SK-N-SH treated with all-trans-retinoic acid at 6 μM for 48 hours (cell line): ENCODE data around the gene KIF15.

Experiments
- ATAC-seq: fragments of 200-7000 bp; cut with Tn5 transposase; 3 replicates; pipeline ENCODE4 v1.9.1; 2020; ENCODE audit warnings: mild to moderate bottlenecking, moderate library complexity
- ARNTL ChIP-seq: fragments of 450-650 bp; formaldehyde crosslinking; IDR thresholded peaks from 2 replicates; pipeline ENCODE4 v1.5.0; 2020; ENCODE audit warnings: low read depth, mild to moderate bottlenecking, moderate library complexity, borderline replicate concordance
- BACH2 ChIP-seq: fragments of 250-450 bp; sonication (Bioruptor Pico); IDR thresholded peaks from 2 replicates; pipeline ENCODE4 v1.9.0; 2021; ENCODE audit warnings: mild to moderate bottlenecking, borderline replicate concordance
- CSDC2 ChIP-seq: fragments of 250-450 bp; sonication (Bioruptor Pico); IDR thresholded peaks from 2 replicates; pipeline ENCODE4 v1.5.0; 2020; ENCODE audit warnings: mild to moderate bottlenecking, moderate library complexity
- ESRRG ChIP-seq: fragments of 250-450 bp; sonication (Bioruptor Pico); IDR thresholded peaks from 2 replicates; pipeline ENCODE4 v1.6.1; 2021; ENCODE audit warnings: mild to moderate bottlenecking
- GLIS3 ChIP-seq: fragments of 250-450 bp; sonication (Bioruptor Pico); IDR thresholded peaks from 2 replicates; pipeline ENCODE4 v1.5.0; 2020; ENCODE audit warnings: mild to moderate bottlenecking, moderate library complexity
- ISL1 ChIP-seq: fragments of 250-450 bp; sonication (Bioruptor Pico); IDR thresholded peaks from 2 replicates; pipeline ENCODE4 v2.1.2; 2022; ENCODE audit warnings: mild to moderate bottlenecking, moderate library complexity
- OSR1 ChIP-seq: fragments of 250-450 bp; sonication (Bioruptor Pico); IDR thresholded peaks from 2 replicates; pipeline ENCODE4 v1.8.0; 2022; ENCODE audit warnings: moderate library complexity, mild to moderate bottlenecking, inconsistent platforms
- PATZ1 ChIP-seq: fragments of 250-450 bp; sonication (Bioruptor Pico); IDR thresholded peaks from 2 replicates; pipeline ENCODE4 v1.8.0; 2020; ENCODE audit warnings: mild to moderate bottlenecking, moderate library complexity, borderline replicate concordance
- PPARA ChIP-seq: fragments of 250-450 bp; sonication (Bioruptor Pico); IDR thresholded peaks from 2 replicates; pipeline ENCODE4 v1.5.0; 2020; ENCODE audit warnings: mild to moderate bottlenecking, borderline replicate concordance
- RARB ChIP-seq: fragments of 250-450 bp; sonication (Bioruptor Pico); IDR thresholded peaks from 2 replicates; pipeline ENCODE4 v1.8.0; 2021; ENCODE audit warnings: mild to moderate bottlenecking, moderate library complexity
- TCF4 ChIP-seq: fragments of 250-450 bp; sonication (Bioruptor Pico); IDR thresholded peaks from 2 replicates; pipeline ENCODE4 v1.8.0; 2021; ENCODE audit warnings: mild to moderate bottlenecking, moderate library complexity, borderline replicate concordance
- TSHZ2 ChIP-seq: fragments of 250-450 bp; sonication (Bioruptor Pico); IDR thresholded peaks from 2 replicates; pipeline ENCODE4 v1.5.0; 2020; ENCODE audit warnings: mild to moderate bottlenecking, moderate library complexity
- ZFP3 ChIP-seq: fragments of 250-450 bp; sonication (Bioruptor Pico); IDR thresholded peaks from 2 replicates; pipeline ENCODE4 v1.5.0; 2020; ENCODE audit warnings: mild to moderate bottlenecking, moderate library complexity
- ZFP30 ChIP-seq: fragments of 450-650 bp; formaldehyde crosslinking; IDR thresholded peaks from 2 replicates; pipeline ENCODE4 v1.5.0; 2022; ENCODE audit warnings: mild to moderate bottlenecking, moderate library complexity
- ZNF565 ChIP-seq: fragments of 450-650 bp; formaldehyde crosslinking; conservative IDR thresholded peaks from 2 replicates; pipeline ENCODE4 v1.5.0; 2020; ENCODE audit warnings: low read depth, mild to moderate bottlenecking, moderate library complexity
- ZNF70 ChIP-seq: fragments of 450-650 bp; formaldehyde crosslinking; IDR thresholded peaks from 2 replicates; pipeline ENCODE4 v1.5.0; 2020; ENCODE audit warnings: mild to moderate bottlenecking, moderate library complexity
- ZNF8 ChIP-seq: fragments of 450-650 bp; formaldehyde crosslinking; IDR thresholded peaks from 2 replicates; pipeline ENCODE4 v1.5.0; 2020; ENCODE audit warnings: mild to moderate bottlenecking, moderate library complexity
- TF ChIP-seq, protein P1 (sequence below): fragments of 250-450 bp; sonication (Bioruptor Pico); IDR thresholded peaks from 2 replicates; pipeline ENCODE4 v1.5.1; 2021; ENCODE audit warnings: mild to moderate bottlenecking, moderate library complexity
- TF ChIP-seq, protein P2 (sequence below): fragments of 250-450 bp; sonication (Bioruptor Pico); IDR thresholded peaks from 2 replicates; pipeline ENCODE4 v1.5.1; 2020; ENCODE audit warnings: low read depth, mild to moderate bottlenecking, moderate library complexity
- TF ChIP-seq, protein P3 (sequence below): fragments of 250-450 bp; sonication (Bioruptor Pico); IDR thresholded peaks from 2 replicates; pipeline ENCODE4 v1.8.0; 2021; ENCODE audit warnings: low read depth, mild to moderate bottlenecking, moderate library complexity, borderline replicate concordance

The KIF15 gene

DNA sequence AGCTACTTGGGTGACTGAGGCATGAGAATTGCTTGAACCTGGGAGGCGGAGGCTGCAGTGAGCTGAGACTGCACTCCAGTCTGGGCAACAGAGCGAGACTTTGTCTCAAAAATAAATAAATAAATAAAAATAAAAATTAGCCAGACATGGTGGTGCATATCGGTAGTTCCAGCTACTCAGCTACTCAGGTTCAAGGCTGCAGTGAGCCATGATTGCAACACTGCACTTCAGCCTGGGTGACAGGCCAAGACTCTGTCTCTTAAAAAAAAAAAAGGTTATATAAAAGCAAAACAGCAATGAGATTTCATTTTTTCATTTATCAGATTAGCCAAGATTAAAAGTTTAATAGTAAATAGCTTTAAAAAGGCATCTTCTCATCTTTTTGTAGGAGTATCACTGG lies 115.7 kb downstream of the KIF15 start (continued):
- TF ChIP-seq PATZ1 (CRISPR knock-in tag) (no peak), ZFP30 (CRISPR knock-in tag) (no peak), ISL1 (no peak)

- no peak for ATAC-seq
- TF ChIP-seq CSDC2 (CRISPR knock-in tag), result no peak
- TF ChIP-seq BACH2 (CRISPR knock-in tag), result no peak
- TF ChIP-seq ESRRG (CRISPR knock-in tag), result no peak
- no peak for TF ChIP-seq ZNF70 (CRISPR knock-in tag)
- no peak for TF ChIP-seq PPARA
- TF ChIP-seq ZNF8 (CRISPR knock-in tag), result no peak
- no peak for TF ChIP-seq ARNTL (CRISPR knock-in tag)
- TF ChIP-seq TCF4 (CRISPR knock-in tag), result no peak
- TF ChIP-seq GLIS3 (CRISPR knock-in tag), result no peak
- TF ChIP-seq, protein P1, sequence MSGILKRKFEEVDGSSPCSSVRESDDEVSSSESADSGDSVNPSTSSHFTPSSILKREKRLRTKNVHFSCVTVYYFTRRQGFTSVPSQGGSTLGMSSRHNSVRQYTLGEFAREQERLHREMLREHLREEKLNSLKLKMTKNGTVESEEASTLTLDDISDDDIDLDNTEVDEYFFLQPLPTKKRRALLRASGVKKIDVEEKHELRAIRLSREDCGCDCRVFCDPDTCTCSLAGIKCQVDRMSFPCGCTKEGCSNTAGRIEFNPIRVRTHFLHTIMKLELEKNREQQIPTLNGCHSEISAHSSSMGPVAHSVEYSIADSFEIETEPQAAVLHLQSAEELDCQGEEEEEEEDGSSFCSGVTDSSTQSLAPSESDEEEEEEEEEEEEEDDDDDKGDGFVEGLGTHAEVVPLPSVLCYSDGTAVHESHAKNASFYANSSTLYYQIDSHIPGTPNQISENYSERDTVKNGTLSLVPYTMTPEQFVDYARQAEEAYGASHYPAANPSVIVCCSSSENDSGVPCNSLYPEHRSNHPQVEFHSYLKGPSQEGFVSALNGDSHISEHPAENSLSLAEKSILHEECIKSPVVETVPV (CRISPR knock-in tag), result no peak
- no peak for TF ChIP-seq RARB (CRISPR knock-in tag)
- TF ChIP-seq, protein P2, sequence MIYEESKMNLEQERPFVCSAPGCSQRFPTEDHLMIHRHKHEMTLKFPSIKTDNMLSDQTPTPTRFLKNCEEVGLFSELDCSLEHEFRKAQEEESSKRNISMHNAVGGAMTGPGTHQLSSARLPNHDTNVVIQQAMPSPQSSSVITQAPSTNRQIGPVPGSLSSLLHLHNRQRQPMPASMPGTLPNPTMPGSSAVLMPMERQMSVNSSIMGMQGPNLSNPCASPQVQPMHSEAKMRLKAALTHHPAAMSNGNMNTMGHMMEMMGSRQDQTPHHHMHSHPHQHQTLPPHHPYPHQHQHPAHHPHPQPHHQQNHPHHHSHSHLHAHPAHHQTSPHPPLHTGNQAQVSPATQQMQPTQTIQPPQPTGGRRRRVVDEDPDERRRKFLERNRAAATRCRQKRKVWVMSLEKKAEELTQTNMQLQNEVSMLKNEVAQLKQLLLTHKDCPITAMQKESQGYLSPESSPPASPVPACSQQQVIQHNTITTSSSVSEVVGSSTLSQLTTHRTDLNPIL (CRISPR knock-in tag), result no peak
- no peak for TF ChIP-seq OSR1 (CRISPR knock-in tag)
- no peak for TF ChIP-seq TSHZ2 (CRISPR knock-in tag)
- TF ChIP-seq, protein P3, sequence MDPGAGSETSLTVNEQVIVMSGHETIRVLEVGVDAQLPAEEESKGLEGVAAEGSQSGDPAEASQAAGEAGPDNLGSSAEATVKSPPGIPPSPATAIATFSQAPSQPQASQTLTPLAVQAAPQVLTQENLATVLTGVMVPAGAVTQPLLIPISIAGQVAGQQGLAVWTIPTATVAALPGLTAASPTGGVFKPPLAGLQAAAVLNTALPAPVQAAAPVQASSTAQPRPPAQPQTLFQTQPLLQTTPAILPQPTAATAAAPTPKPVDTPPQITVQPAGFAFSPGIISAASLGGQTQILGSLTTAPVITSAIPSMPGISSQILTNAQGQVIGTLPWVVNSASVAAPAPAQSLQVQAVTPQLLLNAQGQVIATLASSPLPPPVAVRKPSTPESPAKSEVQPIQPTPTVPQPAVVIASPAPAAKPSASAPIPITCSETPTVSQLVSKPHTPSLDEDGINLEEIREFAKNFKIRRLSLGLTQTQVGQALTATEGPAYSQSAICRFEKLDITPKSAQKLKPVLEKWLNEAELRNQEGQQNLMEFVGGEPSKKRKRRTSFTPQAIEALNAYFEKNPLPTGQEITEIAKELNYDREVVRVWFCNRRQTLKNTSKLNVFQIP (CRISPR knock-in tag), result no peak
- no peak for TF ChIP-seq ZFP30 (CRISPR knock-in tag)
- no peak for TF ChIP-seq ZNF565
- TF ChIP-seq ISL1, result no peak
Measured at GRCh38 chr3:44880284-44880683, 118.7 kb downstream of the KIF15 start.

GRCh38 chr3:44883213-44883955 lies 121.8 kb downstream of the KIF15 start:
- ATAC-seq, result no peak
- TF ChIP-seq BACH2 (CRISPR knock-in tag), result no peak
- TF ChIP-seq ZNF8 (CRISPR knock-in tag), result no peak
- TF ChIP-seq ZFP3 (CRISPR knock-in tag), result no peak
